ENCODE data around the gene FAM83B. TPM values are rescaled to one million over a fixed set of nuclear protein-coding genes. Genes with fewer than 3 reads are reported as not detected.

Gene FAM83B
- total RNA-seq, 1 donor = 0.09 TPM

DNA sequence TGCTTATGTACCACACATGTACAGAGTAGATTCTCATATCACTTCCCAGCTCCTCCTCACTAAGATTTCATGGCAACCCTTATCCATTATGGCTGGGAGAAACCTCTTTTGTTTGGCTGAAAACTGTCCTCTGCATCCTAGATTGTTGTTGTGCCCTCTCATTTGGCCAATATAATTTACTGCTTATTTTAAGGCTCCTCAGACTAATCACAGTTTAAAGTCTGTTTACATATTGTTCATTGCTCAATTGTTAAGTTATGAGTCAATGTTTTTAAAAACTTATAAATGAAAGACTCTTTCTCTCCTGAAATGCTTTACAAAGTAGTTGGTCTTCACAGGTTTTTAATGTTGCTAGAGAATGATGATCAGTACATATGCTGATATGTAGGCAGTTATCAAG is 57.3 kb downstream of the FAM83B start:
- no peak for DNase-seq (ENCODE audit: low read depth)

DNA sequence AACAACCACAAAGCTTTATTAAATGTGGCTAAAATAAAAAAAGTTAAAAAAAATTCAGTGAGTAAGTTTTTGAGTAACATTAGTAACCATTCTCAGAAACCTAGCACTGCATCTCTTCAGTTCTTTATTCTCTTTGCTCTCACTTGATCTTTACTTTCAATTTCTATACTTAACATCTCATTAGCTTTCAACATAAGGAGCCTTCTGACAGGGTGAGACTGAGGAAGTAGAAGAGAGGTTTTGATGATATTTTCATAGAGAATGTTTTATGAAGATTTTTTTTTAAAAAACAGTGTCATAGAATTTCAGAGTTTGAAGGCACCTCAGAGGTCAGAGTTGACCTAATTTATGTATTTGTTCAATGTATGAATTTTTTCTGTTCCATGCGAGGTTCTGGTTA is 60.8 kb downstream of the FAM83B start:
- DNase-seq (ENCODE audit: low read depth) = no peak
- TF ChIP-seq, protein P1, sequence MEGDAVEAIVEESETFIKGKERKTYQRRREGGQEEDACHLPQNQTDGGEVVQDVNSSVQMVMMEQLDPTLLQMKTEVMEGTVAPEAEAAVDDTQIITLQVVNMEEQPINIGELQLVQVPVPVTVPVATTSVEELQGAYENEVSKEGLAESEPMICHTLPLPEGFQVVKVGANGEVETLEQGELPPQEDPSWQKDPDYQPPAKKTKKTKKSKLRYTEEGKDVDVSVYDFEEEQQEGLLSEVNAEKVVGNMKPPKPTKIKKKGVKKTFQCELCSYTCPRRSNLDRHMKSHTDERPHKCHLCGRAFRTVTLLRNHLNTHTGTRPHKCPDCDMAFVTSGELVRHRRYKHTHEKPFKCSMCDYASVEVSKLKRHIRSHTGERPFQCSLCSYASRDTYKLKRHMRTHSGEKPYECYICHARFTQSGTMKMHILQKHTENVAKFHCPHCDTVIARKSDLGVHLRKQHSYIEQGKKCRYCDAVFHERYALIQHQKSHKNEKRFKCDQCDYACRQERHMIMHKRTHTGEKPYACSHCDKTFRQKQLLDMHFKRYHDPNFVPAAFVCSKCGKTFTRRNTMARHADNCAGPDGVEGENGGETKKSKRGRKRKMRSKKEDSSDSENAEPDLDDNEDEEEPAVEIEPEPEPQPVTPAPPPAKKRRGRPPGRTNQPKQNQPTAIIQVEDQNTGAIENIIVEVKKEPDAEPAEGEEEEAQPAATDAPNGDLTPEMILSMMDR (IDR thresholded peaks at IDR 0.05; ENCODE audit: insufficient read depth, low read length) = no peak

More for the DNA sequence above, 57.3 kb downstream of the FAM83B start:
- TF ChIP-seq, protein P1 (IDR thresholded peaks at IDR 0.05; ENCODE audit: insufficient read depth, low read length) = no peak
- no peak overlapping the region for H3K4me3 ChIP-seq (ENCODE audit: low read depth, low read length)

DNA sequence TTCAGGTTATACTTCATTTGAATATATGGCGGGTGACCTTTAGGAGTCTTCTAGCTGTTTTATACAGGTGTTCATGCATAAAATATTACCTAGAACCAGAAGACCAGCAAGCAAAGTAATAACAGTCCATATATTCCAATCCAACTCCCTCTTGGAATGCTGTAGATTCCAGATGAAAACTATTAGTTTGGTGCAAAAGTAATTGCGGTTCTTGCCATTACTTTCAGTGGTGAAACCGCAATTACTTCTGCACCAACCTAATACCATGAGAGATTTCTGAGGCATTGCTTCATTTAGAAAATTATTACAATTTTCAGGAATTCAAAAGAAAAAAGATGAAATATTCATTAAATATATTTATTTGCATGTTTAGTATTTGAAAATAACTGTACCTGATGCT is 62.6 kb downstream of the FAM83B start:
- no peak overlapping the region for H3K4me3 ChIP-seq (ENCODE audit: low read depth, low read length)
- TF ChIP-seq, protein P1 (IDR thresholded peaks at IDR 0.05; ENCODE audit: insufficient read depth, low read length) = no peak
- no peak for DNase-seq (ENCODE audit: low read depth)

More for the DNA sequence above, 60.8 kb downstream of the FAM83B start:
- no peak overlapping the region for H3K4me3 ChIP-seq (ENCODE audit: low read depth, low read length)

DNA sequence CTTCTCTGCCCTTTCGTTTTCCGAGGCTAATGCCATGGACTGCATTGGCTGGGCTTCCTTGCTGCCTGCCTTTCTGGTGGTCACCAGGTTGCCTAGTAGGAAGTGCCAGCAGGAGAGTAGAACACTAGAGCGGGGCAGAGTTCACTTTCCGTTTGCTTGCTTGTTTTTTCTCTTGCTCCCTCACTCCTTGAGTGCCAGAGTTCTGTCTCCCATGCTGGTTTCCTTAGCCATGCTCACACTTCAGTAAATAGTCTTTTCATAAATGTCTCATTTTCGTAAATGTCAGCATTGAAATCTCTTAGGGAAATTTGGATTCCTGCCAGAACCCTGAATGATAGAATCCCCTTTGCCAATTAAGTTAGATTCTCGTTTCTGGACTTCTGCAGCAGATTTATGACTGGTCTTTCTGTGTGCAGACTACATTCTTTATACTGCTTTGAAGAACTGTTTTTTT is 63.9 kb downstream of the FAM83B start:
- DNase-seq (ENCODE audit: low read depth) = no peak
- no peak overlapping the region for H3K4me3 ChIP-seq (ENCODE audit: low read depth, low read length)
- TF ChIP-seq, protein P1 (IDR thresholded peaks at IDR 0.05; ENCODE audit: insufficient read depth, low read length) = no peak

DNA sequence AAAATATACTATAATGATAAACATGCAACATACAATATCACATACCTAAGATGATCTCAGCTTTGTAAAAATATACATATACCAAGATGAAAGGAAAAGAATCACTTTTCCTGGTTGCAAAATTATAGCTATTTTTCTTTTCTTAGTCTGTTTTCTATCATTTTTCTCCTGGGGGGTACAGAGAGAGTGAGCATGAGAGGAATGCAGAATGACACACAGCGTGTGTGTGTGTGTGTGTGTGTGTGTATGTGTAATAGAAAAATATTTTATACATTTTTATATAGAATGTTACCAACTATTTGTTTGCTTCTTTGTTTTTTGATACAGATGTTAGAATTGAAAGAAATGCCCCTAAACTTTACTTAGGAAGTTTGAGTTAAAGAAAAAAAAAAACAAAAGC is 64.3 kb downstream of the FAM83B start:
- DNase-seq (ENCODE audit: low read depth) = no peak
- TF ChIP-seq, protein P1 (IDR thresholded peaks at IDR 0.05; ENCODE audit: insufficient read depth, low read length) = no peak
- H3K4me3 ChIP-seq (ENCODE audit: low read depth, low read length) = no peak overlapping the region

DNA sequence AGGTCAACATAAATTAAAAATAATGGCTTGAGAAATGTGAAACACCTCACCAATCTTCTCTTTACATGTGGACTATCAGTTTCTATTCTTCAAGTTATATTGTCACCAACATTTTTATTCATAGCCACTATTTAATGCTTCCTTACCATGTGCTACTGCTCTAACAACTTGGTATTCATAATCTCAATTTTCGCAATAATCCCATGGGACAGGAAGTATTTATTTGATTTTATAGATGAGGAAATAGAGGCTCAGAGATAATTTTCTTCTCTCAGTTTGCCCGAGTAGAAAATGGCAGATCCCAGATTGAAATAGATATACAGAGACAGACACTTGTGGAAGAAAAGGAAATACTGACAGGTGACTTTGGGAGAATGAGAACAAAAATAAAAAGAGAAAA is 66.6 kb downstream of the FAM83B start:
- no peak for DNase-seq (ENCODE audit: low read depth)
- no peak overlapping the region for H3K4me3 ChIP-seq (ENCODE audit: low read depth, low read length)
- TF ChIP-seq, protein P1 (IDR thresholded peaks at IDR 0.05; ENCODE audit: insufficient read depth, low read length) = no peak

DNA sequence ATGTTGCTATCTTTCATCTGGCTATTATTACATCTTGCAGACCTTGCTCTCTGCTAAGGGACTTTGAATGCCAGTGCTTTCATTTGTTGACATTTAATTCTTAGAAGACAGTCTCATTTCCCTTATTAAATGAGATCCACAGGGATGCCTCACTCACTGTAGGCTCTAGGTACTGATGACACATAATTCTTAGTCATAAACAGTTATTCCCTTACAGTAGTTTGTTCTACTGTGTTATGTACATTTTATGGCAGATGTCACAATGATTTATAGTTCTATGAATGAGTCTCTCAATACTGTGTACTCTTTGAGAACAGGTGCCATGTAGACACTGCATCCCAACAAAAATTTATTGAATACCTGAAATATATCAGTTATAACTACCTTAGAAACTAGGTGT is 70.3 kb downstream of the FAM83B start:
- DNase-seq (ENCODE audit: low read depth) = no peak
- H3K4me3 ChIP-seq (ENCODE audit: low read depth, low read length) = no peak overlapping the region
- TF ChIP-seq, protein P1 (IDR thresholded peaks at IDR 0.05; ENCODE audit: insufficient read depth, low read length) = no peak
